Measurements from ENCODE around the gene EIF4A3. TPM values are rescaled to one million over a fixed set of nuclear protein-coding genes. Genes with fewer than 3 reads are reported as not detected.

Gene EIF4A3
- total RNA-seq, 1 donor from 2014 or later, result 169 TPM

GRCh38 chr17:80113033-80113484, 33.9 kb downstream of the EIF4A3 start:
- no peak overlapping the region for H3K4me3 Mint-ChIP-seq (ENCODE audit: low read depth)
- H3K36me3 Mint-ChIP-seq (ENCODE audit: low read depth), result no peaks in the 10 kb centered on the region
- no peaks in the 10 kb centered on the region for H3K27me3 Mint-ChIP-seq (ENCODE audit: low read depth)
- DNase-seq (ENCODE audit: low spot score), result no peak
- intact Hi-C loops (cut with micrococcal nuclease), result no loop called here
- no peak overlapping the region for H3K27ac Mint-ChIP-seq
- no peaks in the 10 kb centered on the region for H3K4me1 Mint-ChIP-seq (ENCODE audit: low read depth)
- no peaks in the 10 kb centered on the region for H3K9me3 Mint-ChIP-seq

DNA sequence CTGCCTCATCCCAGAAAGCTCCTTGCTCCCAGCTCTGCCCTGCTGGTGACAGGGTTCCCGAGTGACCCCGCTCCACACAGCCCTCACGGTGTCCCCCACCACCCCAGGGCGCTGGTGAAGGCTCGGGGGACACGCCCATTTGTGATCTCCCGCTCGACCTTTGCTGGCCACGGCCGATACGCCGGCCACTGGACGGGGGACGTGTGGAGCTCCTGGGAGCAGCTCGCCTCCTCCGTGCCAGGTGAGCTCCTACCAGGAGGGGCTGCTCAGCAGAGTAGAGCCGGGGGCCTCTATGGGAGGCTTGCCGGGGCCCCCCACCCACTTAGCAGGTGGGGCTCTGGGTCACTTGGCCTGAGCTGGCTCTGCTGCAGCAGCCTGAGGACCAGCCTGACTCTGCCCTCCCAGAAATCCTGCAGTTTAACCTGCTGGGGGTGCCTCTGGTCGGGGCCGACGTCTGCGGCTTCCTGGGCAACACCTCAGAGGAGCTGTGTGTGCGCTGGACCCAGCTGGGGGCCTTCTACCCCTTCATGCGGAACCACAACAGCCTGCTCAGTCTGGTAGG, 34.4 kb downstream of the EIF4A3 start:
- intact Hi-C loops (cut with micrococcal nuclease), result no loop called here
- H3K9me3 Mint-ChIP-seq, result no peaks in the 10 kb centered on the region
- no peaks in the 10 kb centered on the region for H3K4me1 Mint-ChIP-seq (ENCODE audit: low read depth)
- H3K36me3 Mint-ChIP-seq (ENCODE audit: low read depth), result no peaks in the 10 kb centered on the region
- no peak for DNase-seq (ENCODE audit: low spot score)
- H3K27ac Mint-ChIP-seq, result no peak overlapping the region
- no peak overlapping the region for H3K4me3 Mint-ChIP-seq (ENCODE audit: low read depth)
- H3K27me3 Mint-ChIP-seq (ENCODE audit: low read depth), result no peaks in the 10 kb centered on the region

GRCh38 chr17:80111702-80112470, 35.0 kb downstream of the EIF4A3 start:
- no peak overlapping the region for H3K4me3 Mint-ChIP-seq (ENCODE audit: low read depth)
- no peak overlapping the region for H3K27ac Mint-ChIP-seq
- H3K4me1 Mint-ChIP-seq (ENCODE audit: low read depth), result no peaks in the 10 kb centered on the region
- DNase-seq (ENCODE audit: low spot score), result no peak
- intact Hi-C loops (cut with micrococcal nuclease), result no loop called here
- H3K36me3 Mint-ChIP-seq (ENCODE audit: low read depth), result no peaks in the 10 kb centered on the region
- H3K27me3 Mint-ChIP-seq (ENCODE audit: low read depth), result no peaks in the 10 kb centered on the region
- H3K9me3 Mint-ChIP-seq, result no peaks in the 10 kb centered on the region

DNA sequence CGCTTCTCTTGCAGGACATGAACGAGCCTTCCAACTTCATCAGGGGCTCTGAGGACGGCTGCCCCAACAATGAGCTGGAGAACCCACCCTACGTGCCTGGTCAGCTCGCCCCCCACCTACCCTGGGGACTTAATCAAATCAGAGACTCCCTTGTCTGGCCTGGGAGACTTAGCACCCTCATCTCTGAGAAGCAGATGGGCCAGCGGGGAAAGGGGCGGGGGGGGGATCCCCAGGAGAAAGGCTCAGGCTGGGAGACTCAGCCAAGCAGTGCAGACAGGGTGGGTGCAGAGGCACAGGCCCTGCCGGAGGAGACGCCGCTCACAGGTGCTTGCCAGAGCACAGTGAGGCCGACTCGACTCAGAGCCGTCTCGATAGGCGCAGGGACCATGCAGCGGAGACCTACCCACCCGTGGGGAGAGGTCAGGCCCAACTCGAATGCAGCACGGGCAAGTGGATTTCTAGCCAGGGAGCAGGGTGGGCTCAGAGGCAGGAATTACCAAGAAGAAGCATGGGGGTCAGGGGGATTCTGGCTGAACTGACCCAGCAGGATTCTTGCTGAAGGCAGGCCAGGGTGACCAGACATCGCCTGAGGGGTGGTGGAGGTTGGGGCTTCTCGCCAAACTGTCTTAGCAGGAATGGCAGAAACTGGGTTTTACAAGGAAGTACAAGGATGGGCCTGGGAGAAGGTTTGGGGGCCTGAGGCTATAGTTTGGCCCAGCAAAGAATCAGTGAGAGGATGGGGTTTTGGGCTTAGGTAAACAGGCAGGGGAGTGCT, 35.8 kb downstream of the EIF4A3 start:
- H3K4me3 Mint-ChIP-seq (ENCODE audit: low read depth), result no peak overlapping the region
- intact Hi-C loops (cut with micrococcal nuclease), result no loop called here
- DNase-seq (ENCODE audit: low spot score), result no peak
- H3K9me3 Mint-ChIP-seq, result no peaks in the 10 kb centered on the region
- no peaks in the 10 kb centered on the region for H3K36me3 Mint-ChIP-seq (ENCODE audit: low read depth)
- H3K27ac Mint-ChIP-seq, result no peak overlapping the region
- H3K27me3 Mint-ChIP-seq (ENCODE audit: low read depth), result no peaks in the 10 kb centered on the region
- no peaks in the 10 kb centered on the region for H3K4me1 Mint-ChIP-seq (ENCODE audit: low read depth)

GRCh38 chr17:80110447-80110812, 36.5 kb downstream of the EIF4A3 start:
- Mint-ChIP-seq H3K9me3 (no peaks in the 10 kb centered on the region), H3K27ac (no peak overlapping the region), H3K4me1 (ENCODE audit: low read depth) (no peaks in the 10 kb centered on the region), H3K36me3 (ENCODE audit: low read depth) (no peaks in the 10 kb centered on the region), H3K27me3 (ENCODE audit: low read depth) (no peaks in the 10 kb centered on the region), H3K4me3 (ENCODE audit: low read depth) (no peak overlapping the region)
- intact Hi-C loops (cut with micrococcal nuclease), result no loop called here
- DNase-seq (ENCODE audit: low spot score), result no peak

DNA sequence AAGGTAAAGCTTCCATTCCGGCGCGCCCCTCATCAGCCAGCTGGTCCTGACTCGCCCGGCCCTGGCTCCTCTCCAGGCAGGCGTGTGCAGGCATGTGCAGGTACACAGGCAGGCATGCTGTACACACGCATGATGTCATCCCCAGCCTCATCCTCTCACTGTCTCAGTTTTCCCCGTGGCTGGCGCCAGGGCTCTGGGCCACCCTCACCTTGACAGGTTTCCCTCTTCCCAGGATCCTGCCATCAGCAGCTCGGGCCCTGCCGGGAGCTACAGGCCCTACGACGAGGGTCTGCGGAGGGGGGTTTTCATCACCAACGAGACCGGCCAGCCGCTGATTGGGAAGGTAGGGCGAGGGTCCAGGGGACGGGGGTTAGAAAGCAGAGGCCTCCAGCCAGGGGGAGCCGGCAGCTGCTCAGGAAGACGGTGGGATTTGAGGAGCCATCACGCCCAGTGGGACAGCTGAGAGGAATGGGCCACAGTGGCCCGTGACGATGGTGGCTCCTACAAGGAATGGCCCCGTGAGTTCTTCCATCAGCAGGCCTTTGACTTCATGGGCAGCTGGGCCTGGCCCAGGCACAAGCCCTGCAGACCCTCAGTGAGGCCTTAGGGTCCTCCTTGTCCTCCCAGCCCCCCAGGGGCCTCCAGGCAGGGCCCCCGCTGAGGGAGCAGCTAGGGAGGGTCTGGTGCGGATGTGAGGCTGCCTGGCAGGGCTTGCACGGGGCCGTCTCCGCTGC, 37.0 kb downstream of the EIF4A3 start:
- H3K27me3 Mint-ChIP-seq (ENCODE audit: low read depth), result no peaks in the 10 kb centered on the region
- H3K36me3 Mint-ChIP-seq (ENCODE audit: low read depth), result no peaks in the 10 kb centered on the region
- H3K4me3 Mint-ChIP-seq (ENCODE audit: low read depth), result no peak overlapping the region
- intact Hi-C loops (cut with micrococcal nuclease), result no loop called here
- no peaks in the 10 kb centered on the region for H3K9me3 Mint-ChIP-seq
- no peak for DNase-seq (ENCODE audit: low spot score)
- H3K4me1 Mint-ChIP-seq (ENCODE audit: low read depth), result no peaks in the 10 kb centered on the region
- no peak overlapping the region for H3K27ac Mint-ChIP-seq

GRCh38 chr17:80109066-80109660, 37.8 kb downstream of the EIF4A3 start:
- no peaks in the 10 kb centered on the region for H3K27me3 Mint-ChIP-seq (ENCODE audit: low read depth)
- intact Hi-C loops (cut with micrococcal nuclease), result no loop called here
- no peaks in the 10 kb centered on the region for H3K4me1 Mint-ChIP-seq (ENCODE audit: low read depth)
- H3K4me3 Mint-ChIP-seq (ENCODE audit: low read depth), result no peak overlapping the region
- no peak overlapping the region for H3K27ac Mint-ChIP-seq
- H3K36me3 Mint-ChIP-seq (ENCODE audit: low read depth), result no peaks in the 10 kb centered on the region
- DNase-seq (ENCODE audit: low spot score), result no peak
- H3K9me3 Mint-ChIP-seq, result no peaks in the 10 kb centered on the region

- H3K27ac Mint-ChIP-seq, result no peak overlapping the region
- no peak for DNase-seq (ENCODE audit: low spot score)
- H3K4me1 Mint-ChIP-seq (ENCODE audit: low read depth), result peaks cover 2% of the 10 kb centered on the region
- H3K27me3 Mint-ChIP-seq (ENCODE audit: low read depth), result no peaks in the 10 kb centered on the region
- no peaks in the 10 kb centered on the region for H3K9me3 Mint-ChIP-seq
- H3K4me3 Mint-ChIP-seq (ENCODE audit: low read depth), result no peak overlapping the region
- intact Hi-C loops (cut with micrococcal nuclease), result no loop called here
- no peaks in the 10 kb centered on the region for H3K36me3 Mint-ChIP-seq (ENCODE audit: low read depth)
Observed at GRCh38 chr17:80108036-80108971, 38.6 kb downstream of the EIF4A3 start.

GRCh38 chr17:80107231-80108021, 39.5 kb downstream of the EIF4A3 start:
- Mint-ChIP-seq H3K4me1 (ENCODE audit: low read depth) (peaks cover 8% of the 10 kb centered on the region), H3K27me3 (ENCODE audit: low read depth) (no peaks in the 10 kb centered on the region), H3K9me3 (no peaks in the 10 kb centered on the region), H3K27ac (no peak overlapping the region), H3K4me3 (ENCODE audit: low read depth) (no peak overlapping the region), H3K36me3 (ENCODE audit: low read depth) (no peaks in the 10 kb centered on the region)
- no peak for DNase-seq (ENCODE audit: low spot score)
- intact Hi-C loops (cut with micrococcal nuclease), result no loop called here

- Mint-ChIP-seq H3K9me3 (no peaks in the 10 kb centered on the region), H3K27me3 (ENCODE audit: low read depth) (no peaks in the 10 kb centered on the region), H3K27ac (no peak overlapping the region), H3K4me1 (ENCODE audit: low read depth) (peaks cover 10% of the 10 kb centered on the region), H3K4me3 (ENCODE audit: low read depth) (no peak overlapping the region), H3K36me3 (ENCODE audit: low read depth) (no peaks in the 10 kb centered on the region)
- intact Hi-C loops (cut with micrococcal nuclease), result no loop called here
- no peak for DNase-seq (ENCODE audit: low spot score)
Observed at GRCh38 chr17:80106751-80107150, 40.2 kb downstream of the EIF4A3 start.

DNA sequence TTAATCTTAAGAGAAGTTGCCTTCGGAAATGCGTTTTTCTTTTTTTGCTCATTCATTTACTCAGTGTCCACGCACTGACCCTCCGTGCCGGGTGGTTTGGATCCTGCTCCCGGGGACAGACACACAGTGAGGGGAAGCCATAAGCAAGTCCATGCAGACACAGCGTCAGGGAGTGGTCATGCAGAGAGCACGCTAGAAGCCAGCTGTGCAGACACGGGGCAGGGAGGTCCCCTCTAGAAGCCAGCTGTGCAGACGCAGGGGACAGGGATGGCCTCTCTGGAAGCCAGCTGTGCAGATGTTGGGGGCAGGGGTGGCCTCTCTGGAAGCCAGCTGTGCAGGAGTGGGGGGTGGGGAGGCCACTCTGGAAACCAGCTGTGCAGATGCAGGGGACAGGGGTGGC, 40.8 kb downstream of the EIF4A3 start:
- H3K36me3 Mint-ChIP-seq (ENCODE audit: low read depth), result no peaks in the 10 kb centered on the region
- intact Hi-C loops (cut with micrococcal nuclease), result no loop called here
- H3K4me3 Mint-ChIP-seq (ENCODE audit: low read depth), result no peak overlapping the region
- H3K27me3 Mint-ChIP-seq (ENCODE audit: low read depth), result no peaks in the 10 kb centered on the region
- H3K9me3 Mint-ChIP-seq, result no peaks in the 10 kb centered on the region
- DNase-seq (ENCODE audit: low spot score), result no peak
- no peak overlapping the region for H3K27ac Mint-ChIP-seq
- peaks cover 10% of the 10 kb centered on the region for H3K4me1 Mint-ChIP-seq (ENCODE audit: low read depth)
